Endothelial cell (in vitro differentiated cells): ENCODE results near the gene CHST4. TPM values are rescaled to one million over a fixed set of nuclear protein-coding genes. Genes with fewer than 3 reads are reported as not detected.
"Not testable (repeated sequence)": the region's sequence is repeated elsewhere in the genome, so short reads cannot be mapped to it uniquely, and the experiment has no call there.

ENCODE experiments used
- DNase-seq: peaks from one replicate; pipeline ENCODE4 v3.0.0; 2021; ENCODE audit warnings: low spot score
- H3K27ac Mint-ChIP-seq: one replicate; pipeline ENCODE4 v1.8.0; 2021; ENCODE audit warnings: mixed read lengths, inconsistent platforms; ENCODE audit not compliant: unreplicated experiment
- H3K27me3 Mint-ChIP-seq: one replicate; pipeline ENCODE4 v1.8.0; 2021; ENCODE audit warnings: mild to moderate bottlenecking, moderate library complexity, mixed read lengths, inconsistent platforms; ENCODE audit not compliant: unreplicated experiment
- H3K36me3 Mint-ChIP-seq: one replicate; pipeline ENCODE4 v1.8.0; 2021; ENCODE audit warnings: mild to moderate bottlenecking, low read depth, mixed read lengths, inconsistent platforms; ENCODE audit not compliant: unreplicated experiment
- H3K4me1 Mint-ChIP-seq: one replicate; pipeline ENCODE4 v1.8.0; 2021; ENCODE audit warnings: mild to moderate bottlenecking, mixed read lengths, inconsistent platforms; ENCODE audit not compliant: unreplicated experiment
- H3K4me3 Mint-ChIP-seq: one replicate; pipeline ENCODE4 v1.8.0; 2021; ENCODE audit warnings: mild to moderate bottlenecking, mixed read lengths, inconsistent platforms; ENCODE audit not compliant: unreplicated experiment
- H3K9me3 Mint-ChIP-seq: one replicate; pipeline ENCODE4 v1.8.0; 2021; ENCODE audit warnings: mixed read lengths, inconsistent platforms; ENCODE audit not compliant: unreplicated experiment
- total RNA-seq: library from RNA; stranded (reverse); fragmentation: NEBNext Ultra II Directional; extraction: Animal tissue kit (Norgen Biotek cat#: 25700); gene quantifications from one replicate; pipeline ENCODE4 v1.2.1, GENCODE V29; 2021; ENCODE audit not compliant: unreplicated experiment
- TF ChIP-seq, protein P1 (sequence below): fragments of 200-600 bp; sonication (generic); IDR thresholded peaks from one replicate; pipeline ENCODE4 v1.5.0; 2021; ENCODE audit warnings: antibody characterized with exemption; ENCODE audit not compliant: unreplicated experiment

Gene CHST4
- total RNA-seq, 1 donor from 2014 or later: 0.13 TPM

GRCh38 chr16:71555230-71555891 is 29.1 kb downstream of the CHST4 start:
- no peaks in the 10 kb centered on the region for H3K4me1 Mint-ChIP-seq
- H3K27me3 Mint-ChIP-seq: no peaks in the 10 kb centered on the region
- H3K4me3 Mint-ChIP-seq: no peak overlapping the region
- TF ChIP-seq, protein P1, sequence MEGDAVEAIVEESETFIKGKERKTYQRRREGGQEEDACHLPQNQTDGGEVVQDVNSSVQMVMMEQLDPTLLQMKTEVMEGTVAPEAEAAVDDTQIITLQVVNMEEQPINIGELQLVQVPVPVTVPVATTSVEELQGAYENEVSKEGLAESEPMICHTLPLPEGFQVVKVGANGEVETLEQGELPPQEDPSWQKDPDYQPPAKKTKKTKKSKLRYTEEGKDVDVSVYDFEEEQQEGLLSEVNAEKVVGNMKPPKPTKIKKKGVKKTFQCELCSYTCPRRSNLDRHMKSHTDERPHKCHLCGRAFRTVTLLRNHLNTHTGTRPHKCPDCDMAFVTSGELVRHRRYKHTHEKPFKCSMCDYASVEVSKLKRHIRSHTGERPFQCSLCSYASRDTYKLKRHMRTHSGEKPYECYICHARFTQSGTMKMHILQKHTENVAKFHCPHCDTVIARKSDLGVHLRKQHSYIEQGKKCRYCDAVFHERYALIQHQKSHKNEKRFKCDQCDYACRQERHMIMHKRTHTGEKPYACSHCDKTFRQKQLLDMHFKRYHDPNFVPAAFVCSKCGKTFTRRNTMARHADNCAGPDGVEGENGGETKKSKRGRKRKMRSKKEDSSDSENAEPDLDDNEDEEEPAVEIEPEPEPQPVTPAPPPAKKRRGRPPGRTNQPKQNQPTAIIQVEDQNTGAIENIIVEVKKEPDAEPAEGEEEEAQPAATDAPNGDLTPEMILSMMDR: no peak
- H3K27ac Mint-ChIP-seq: no peak overlapping the region
- H3K9me3 Mint-ChIP-seq: no peaks in the 10 kb centered on the region
- no peak for DNase-seq
- no peaks in the 10 kb centered on the region for H3K36me3 Mint-ChIP-seq

GRCh38 chr16:71557299-71557698 is 31.1 kb downstream of the CHST4 start:
- TF ChIP-seq, protein P1: no peak
- no peaks in the 10 kb centered on the region for H3K27me3 Mint-ChIP-seq

DNA sequence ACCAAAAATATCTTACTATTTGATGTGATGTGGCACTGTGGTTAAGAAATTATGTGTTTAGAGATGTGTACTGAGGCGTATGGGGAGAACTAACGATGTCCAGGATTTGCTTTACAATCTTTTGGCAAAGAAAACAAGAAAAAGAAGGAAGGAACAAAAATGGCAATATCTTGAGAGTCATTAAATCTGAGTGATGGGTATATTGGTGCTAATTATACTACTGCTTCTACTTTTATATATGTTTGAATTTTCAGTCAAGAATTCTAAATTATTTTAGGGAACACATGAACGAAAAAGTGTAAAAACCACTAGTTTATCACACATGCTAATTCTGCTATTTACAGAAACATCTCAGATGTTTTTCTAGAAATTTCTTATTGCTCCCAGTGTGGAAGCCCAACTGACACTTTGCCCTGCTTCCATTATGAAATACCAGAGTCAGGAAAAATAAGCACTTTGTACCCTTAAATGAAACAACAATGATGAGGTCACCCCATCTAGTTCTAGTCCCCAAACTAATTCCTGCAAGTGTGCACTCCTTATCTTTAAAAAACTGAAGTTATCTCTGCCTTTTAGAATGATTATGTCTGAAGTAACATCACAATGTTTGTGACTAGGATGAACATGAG is 31.8 kb downstream of the CHST4 start:
- Mint-ChIP-seq H3K27me3 (no peaks in the 10 kb centered on the region), H3K4me1 (no peaks in the 10 kb centered on the region), H3K9me3 (peaks cover 13% of the 10 kb centered on the region), H3K4me3 (no peak overlapping the region), H3K36me3 (peaks cover 5% of the 10 kb centered on the region), H3K27ac (no peak overlapping the region)
- TF ChIP-seq, protein P1: no peak
- DNase-seq: no peak

More at GRCh38 chr16:71557299-71557698, 31.1 kb downstream of the CHST4 start:
- H3K9me3 Mint-ChIP-seq: peaks cover 8% of the 10 kb centered on the region
- H3K36me3 Mint-ChIP-seq: peaks cover 5% of the 10 kb centered on the region
- DNase-seq: no peak
- H3K27ac Mint-ChIP-seq: no peak overlapping the region
- H3K4me3 Mint-ChIP-seq: no peak overlapping the region
- H3K4me1 Mint-ChIP-seq: no peaks in the 10 kb centered on the region

DNA sequence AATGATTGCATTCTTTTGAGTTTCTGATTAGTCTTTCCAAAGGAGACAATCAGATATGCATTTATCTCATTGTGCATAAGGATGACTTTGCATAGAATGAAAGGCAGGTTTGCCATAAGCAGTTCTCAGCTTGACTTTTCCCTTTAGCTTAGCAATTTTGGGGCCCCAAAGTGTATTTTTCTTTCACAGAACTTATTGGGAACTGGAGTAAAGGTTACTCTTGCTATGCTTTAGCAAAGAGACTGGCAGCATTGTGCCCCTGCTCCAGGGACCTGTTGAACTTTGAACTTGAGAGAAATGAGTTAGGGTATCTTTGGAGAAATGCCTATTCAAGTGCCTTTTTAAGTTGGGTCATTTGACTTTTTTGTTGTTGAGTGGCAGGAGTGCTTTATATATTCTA is 33.6 kb downstream of the CHST4 start:
- peaks cover 13% of the 10 kb centered on the region for H3K9me3 Mint-ChIP-seq
- no peak for DNase-seq

GRCh38 chr16:71561886-71562285 is 35.7 kb downstream of the CHST4 start:
- H3K4me1 Mint-ChIP-seq: peaks cover 14% of the 10 kb centered on the region
- H3K27me3 Mint-ChIP-seq, H3K36me3 Mint-ChIP-seq, DNase-seq, H3K27ac Mint-ChIP-seq, H3K4me3 Mint-ChIP-seq: not testable (repeated sequence)
- peaks cover 13% of the 10 kb centered on the region for H3K9me3 Mint-ChIP-seq

More for the DNA sequence above, 33.6 kb downstream of the CHST4 start:
- Mint-ChIP-seq H3K36me3 (peaks cover 5% of the 10 kb centered on the region), H3K4me1 (peaks cover 6% of the 10 kb centered on the region), H3K4me3 (no peak overlapping the region), H3K27ac (no peak overlapping the region), H3K27me3 (peaks cover 4% of the 10 kb centered on the region)
- TF ChIP-seq, protein P1: no peak
